ENCODE data around the gene DTD2.

- TF ChIP-seq EP300 (IDR thresholded peaks at IDR 0.05) (no peak), CTCF (IDR thresholded peaks at IDR 0.05) (no peak), POLR2AphosphoS5 (IDR thresholded peaks at IDR 0.05) (no peak)
These were observed 55.9 kb downstream of the DTD2 start for GRCh38 chr14:31401369-31401932.

Measured in upper lobe of left lung (tissue), 4 donors.